T-helper 1 cell treated with Interleukin-12 subunit alpha and Interleukin-12 subunit beta and Interleukin-4 antibody, amounts not matched to agents 30 μg/mL and 1 μg/mL, for 36 hours (primary cell): ENCODE data around the gene PPP1R9A.

Source experiments
- H3K27ac Mint-ChIP-seq: one replicate; pipeline ENCODE4 v1.8.0; 2021; ENCODE audit warnings: mild to moderate bottlenecking, mixed read lengths
- H3K27me3 Mint-ChIP-seq: one replicate; pipeline ENCODE4 v1.8.0; 2021; ENCODE audit warnings: low read depth, mixed read lengths
- H3K36me3 Mint-ChIP-seq: one replicate; pipeline ENCODE4 v1.8.0; 2021; ENCODE audit warnings: low read depth, mixed read lengths
- H3K4me1 Mint-ChIP-seq: one replicate; pipeline ENCODE4 v1.8.0; 2021; ENCODE audit warnings: low read depth, mixed read lengths
- H3K4me3 Mint-ChIP-seq: one replicate; pipeline ENCODE4 v1.8.0; 2021; ENCODE audit warnings: mild to moderate bottlenecking, moderate library complexity, mixed read lengths
- H3K9me3 Mint-ChIP-seq: one replicate; pipeline ENCODE4 v1.8.0; 2021; ENCODE audit warnings: mixed read lengths

Gene PPP1R9A

DNA sequence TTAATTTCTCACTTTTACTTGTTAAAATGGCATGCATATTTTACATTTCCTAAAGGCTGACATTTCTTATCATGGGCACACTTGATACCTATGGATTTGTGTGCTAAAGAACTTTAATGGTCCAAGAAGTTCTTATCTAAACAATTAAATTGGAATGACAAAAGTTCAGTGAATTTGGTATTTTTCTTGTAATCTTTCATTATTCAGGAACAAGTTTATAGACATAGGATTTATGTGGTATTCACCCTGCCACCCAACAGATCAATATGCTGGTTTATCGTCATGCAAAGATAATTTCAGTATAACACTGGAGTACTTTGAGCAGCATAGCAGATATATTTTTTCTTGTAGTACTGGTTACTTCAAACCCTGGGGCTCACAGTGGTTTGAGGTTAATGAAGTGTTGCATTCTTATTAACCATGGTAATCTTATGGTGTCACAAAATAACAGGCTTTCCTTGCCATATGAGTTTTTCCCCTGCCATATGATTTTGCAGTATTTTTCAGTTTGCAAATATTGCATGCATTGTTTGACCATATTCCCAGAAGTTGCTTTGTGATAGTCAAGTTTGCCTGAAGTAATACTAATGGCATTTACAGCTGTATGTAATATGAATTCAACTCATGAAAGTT is 148.8 kb downstream of the PPP1R9A start:
- Mint-ChIP-seq H3K4me1 (no peaks in the 10 kb centered on the region), H3K4me3 (no peak overlapping the region), H3K27ac (no peak overlapping the region), H3K36me3 (no peaks in the 10 kb centered on the region), H3K27me3 (no peaks in the 10 kb centered on the region), H3K9me3 (no peaks in the 10 kb centered on the region)

DNA sequence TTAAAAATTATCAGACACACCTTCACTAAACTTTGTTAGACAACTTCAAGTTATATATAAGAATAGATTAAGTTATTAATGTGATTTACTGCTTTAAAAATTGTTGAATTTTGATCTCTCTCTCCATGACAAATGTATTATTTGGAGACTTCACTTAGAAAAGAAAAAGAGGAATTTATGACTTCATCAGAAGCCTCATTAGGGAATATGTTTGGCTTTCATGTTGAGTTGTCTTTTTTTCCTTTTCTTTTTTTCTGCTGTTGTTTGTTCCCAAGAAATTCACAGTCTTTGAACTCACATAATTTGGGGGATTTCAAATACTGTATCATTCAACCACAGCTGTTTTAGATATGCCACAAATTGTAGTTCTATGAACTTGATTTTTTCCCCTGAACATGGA is 149.5 kb downstream of the PPP1R9A start:
- no peaks in the 10 kb centered on the region for H3K4me1 Mint-ChIP-seq
- no peaks in the 10 kb centered on the region for H3K9me3 Mint-ChIP-seq
- H3K27me3 Mint-ChIP-seq: no peaks in the 10 kb centered on the region
- H3K36me3 Mint-ChIP-seq: no peaks in the 10 kb centered on the region
- no peak overlapping the region for H3K27ac Mint-ChIP-seq
- no peak overlapping the region for H3K4me3 Mint-ChIP-seq

DNA sequence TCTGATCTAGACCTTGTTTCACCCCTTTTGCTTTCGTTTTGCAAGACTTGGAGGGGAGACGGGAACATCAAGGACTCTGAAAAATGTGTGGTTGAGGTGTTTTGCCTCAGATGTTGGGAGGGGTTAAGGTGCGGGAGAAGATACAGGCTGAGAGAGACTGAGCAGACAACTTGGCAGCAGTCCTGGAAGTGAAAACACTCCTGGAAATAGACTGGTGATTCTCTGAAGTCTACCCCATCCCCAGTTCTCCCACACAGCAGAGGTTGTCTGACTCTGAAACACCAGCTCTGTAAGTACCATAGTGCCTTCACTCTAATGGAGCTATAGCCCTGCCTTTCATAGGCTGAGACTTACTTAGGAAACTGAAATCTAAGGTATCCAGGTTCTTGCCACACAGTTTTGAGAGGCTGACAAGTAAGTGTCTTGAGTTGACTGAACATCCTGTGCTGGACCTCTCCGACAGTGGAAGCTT is 152.5 kb downstream of the PPP1R9A start:
- no peaks in the 10 kb centered on the region for H3K36me3 Mint-ChIP-seq
- H3K27ac Mint-ChIP-seq: no peak overlapping the region
- no peak overlapping the region for H3K4me3 Mint-ChIP-seq
- no peaks in the 10 kb centered on the region for H3K27me3 Mint-ChIP-seq
- H3K4me1 Mint-ChIP-seq: no peaks in the 10 kb centered on the region
- no peaks in the 10 kb centered on the region for H3K9me3 Mint-ChIP-seq

DNA sequence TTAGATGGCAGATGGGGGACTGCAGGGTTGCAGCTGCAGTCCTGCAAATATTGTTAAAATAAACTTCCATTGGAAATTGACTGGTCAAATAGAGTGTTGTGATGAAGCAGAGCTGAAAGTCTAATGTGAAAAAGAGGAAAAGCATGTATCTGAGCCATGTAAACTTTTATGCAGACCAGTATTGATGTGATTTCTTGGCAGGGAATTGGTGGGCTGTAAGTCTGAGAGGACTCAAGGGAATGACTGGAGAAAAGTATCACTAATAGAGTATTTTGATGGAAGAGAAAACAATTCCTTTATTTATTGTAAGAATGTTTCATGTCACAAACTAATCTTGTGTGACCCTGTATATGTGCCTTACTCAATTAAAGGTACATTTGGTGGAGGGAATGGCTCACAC is 155.5 kb downstream of the PPP1R9A start:
- Mint-ChIP-seq H3K27me3 (no peaks in the 10 kb centered on the region), H3K9me3 (no peaks in the 10 kb centered on the region), H3K4me3 (no peak overlapping the region), H3K27ac (no peak overlapping the region), H3K4me1 (no peaks in the 10 kb centered on the region), H3K36me3 (no peaks in the 10 kb centered on the region)

GRCh38 chr7:95066737-95067530 is 159.5 kb downstream of the PPP1R9A start:
- H3K4me1 Mint-ChIP-seq: no peaks in the 10 kb centered on the region
- H3K27me3 Mint-ChIP-seq: no peaks in the 10 kb centered on the region
- no peak overlapping the region for H3K27ac Mint-ChIP-seq
- no peak overlapping the region for H3K4me3 Mint-ChIP-seq
- no peaks in the 10 kb centered on the region for H3K36me3 Mint-ChIP-seq
- H3K9me3 Mint-ChIP-seq: no peaks in the 10 kb centered on the region

DNA sequence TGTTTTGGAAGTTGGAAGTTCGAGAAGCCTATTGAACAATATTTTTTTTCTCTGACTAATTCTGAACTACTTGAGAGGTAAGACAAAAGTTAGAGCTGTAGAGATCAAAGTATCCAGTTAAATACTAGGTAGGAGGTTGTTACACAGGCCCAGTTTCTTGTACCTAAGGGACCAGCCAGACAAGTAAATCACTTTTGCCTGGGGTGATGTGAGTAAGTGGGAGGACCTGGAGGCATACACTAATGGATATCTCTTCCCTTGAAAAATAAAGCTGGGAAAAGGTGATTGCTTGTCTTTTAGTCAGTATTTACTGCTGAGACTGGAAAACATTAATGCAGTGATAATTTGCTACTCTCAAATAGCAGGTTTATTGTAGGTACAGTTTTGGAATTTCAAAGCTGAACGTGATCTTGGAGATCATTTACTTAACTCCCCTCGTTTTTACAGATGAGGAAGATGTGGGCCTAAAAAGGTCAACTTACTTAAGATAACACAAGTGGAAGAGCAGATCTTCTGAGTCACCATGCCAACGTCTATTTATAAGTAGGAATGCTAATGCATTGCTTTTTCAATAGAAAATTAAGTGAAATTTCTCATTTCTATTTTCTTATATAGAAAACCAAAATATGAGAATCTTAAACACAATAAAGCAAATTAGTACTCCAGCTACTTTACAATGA is 181.3 kb downstream of the PPP1R9A start:
- Mint-ChIP-seq H3K36me3 (no peaks in the 10 kb centered on the region), H3K27me3 (no peaks in the 10 kb centered on the region), H3K4me3 (no peak overlapping the region), H3K9me3 (no peaks in the 10 kb centered on the region), H3K4me1 (no peaks in the 10 kb centered on the region), H3K27ac (no peak overlapping the region)

- Mint-ChIP-seq H3K27ac (no peak overlapping the region), H3K36me3 (no peaks in the 10 kb centered on the region), H3K4me1 (no peaks in the 10 kb centered on the region), H3K27me3 (no peaks in the 10 kb centered on the region), H3K4me3 (no peak overlapping the region), H3K9me3 (no peaks in the 10 kb centered on the region)
Measured at GRCh38 chr7:95089414-95090315, 182.3 kb downstream of the PPP1R9A start.

- no peak overlapping the region for H3K4me3 Mint-ChIP-seq
- H3K36me3 Mint-ChIP-seq: no peaks in the 10 kb centered on the region
- no peaks in the 10 kb centered on the region for H3K27me3 Mint-ChIP-seq
- no peaks in the 10 kb centered on the region for H3K9me3 Mint-ChIP-seq
- no peak overlapping the region for H3K27ac Mint-ChIP-seq
- H3K4me1 Mint-ChIP-seq: no peaks in the 10 kb centered on the region
Measured at GRCh38 chr7:95092324-95092723, 184.9 kb downstream of the PPP1R9A start.

GRCh38 chr7:95095259-95095965 is 188.0 kb downstream of the PPP1R9A start:
- H3K36me3 Mint-ChIP-seq: no peaks in the 10 kb centered on the region
- no peaks in the 10 kb centered on the region for H3K4me1 Mint-ChIP-seq
- H3K4me3 Mint-ChIP-seq: no peak overlapping the region
- H3K27ac Mint-ChIP-seq: no peak overlapping the region
- H3K9me3 Mint-ChIP-seq: no peaks in the 10 kb centered on the region
- H3K27me3 Mint-ChIP-seq: no peaks in the 10 kb centered on the region

DNA sequence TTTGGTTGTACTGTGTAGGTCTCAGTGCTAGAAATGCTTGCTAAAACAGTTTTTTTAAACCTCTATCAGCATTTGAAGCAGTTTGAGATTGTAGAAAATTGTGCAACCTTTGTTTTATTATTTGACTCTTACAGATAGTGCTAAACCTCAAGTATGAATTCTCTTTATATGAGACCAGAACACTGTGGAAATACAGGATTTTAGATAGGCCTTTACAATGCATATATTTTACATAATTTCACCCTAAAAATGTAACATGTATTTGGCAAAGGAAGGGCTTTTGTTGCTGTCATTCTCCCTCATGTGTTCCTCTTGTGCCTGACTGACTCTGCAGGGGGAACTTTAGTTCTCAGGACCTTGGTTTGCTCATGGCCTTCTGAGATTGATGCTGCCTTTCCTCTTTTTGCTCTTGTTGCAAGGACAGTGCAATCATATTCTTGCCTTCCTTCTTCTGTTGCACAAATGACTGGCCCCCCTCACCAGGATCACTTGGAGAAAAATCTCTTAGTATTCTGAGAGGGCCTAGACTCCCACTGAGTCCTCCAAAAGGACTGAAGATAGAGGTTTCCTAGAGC is 188.7 kb downstream of the PPP1R9A start:
- no peaks in the 10 kb centered on the region for H3K27me3 Mint-ChIP-seq
- no peaks in the 10 kb centered on the region for H3K9me3 Mint-ChIP-seq
- no peak overlapping the region for H3K4me3 Mint-ChIP-seq

GRCh38 chr7:95097291-95097690 is 189.9 kb downstream of the PPP1R9A start:
- Mint-ChIP-seq H3K27ac (no peak overlapping the region), H3K4me3 (no peak overlapping the region), H3K27me3 (no peaks in the 10 kb centered on the region), H3K36me3 (no peaks in the 10 kb centered on the region), H3K4me1 (no peaks in the 10 kb centered on the region), H3K9me3 (no peaks in the 10 kb centered on the region)

More for the DNA sequence above, 188.7 kb downstream of the PPP1R9A start:
- Mint-ChIP-seq H3K36me3 (no peaks in the 10 kb centered on the region), H3K27ac (no peak overlapping the region), H3K4me1 (no peaks in the 10 kb centered on the region)

- H3K4me3 Mint-ChIP-seq: no peak overlapping the region
- no peak overlapping the region for H3K27ac Mint-ChIP-seq
- no peaks in the 10 kb centered on the region for H3K36me3 Mint-ChIP-seq
- no peaks in the 10 kb centered on the region for H3K27me3 Mint-ChIP-seq
- H3K4me1 Mint-ChIP-seq: no peaks in the 10 kb centered on the region
- H3K9me3 Mint-ChIP-seq: no peaks in the 10 kb centered on the region
Measured at GRCh38 chr7:95097851-95098250, 190.5 kb downstream of the PPP1R9A start.

DNA sequence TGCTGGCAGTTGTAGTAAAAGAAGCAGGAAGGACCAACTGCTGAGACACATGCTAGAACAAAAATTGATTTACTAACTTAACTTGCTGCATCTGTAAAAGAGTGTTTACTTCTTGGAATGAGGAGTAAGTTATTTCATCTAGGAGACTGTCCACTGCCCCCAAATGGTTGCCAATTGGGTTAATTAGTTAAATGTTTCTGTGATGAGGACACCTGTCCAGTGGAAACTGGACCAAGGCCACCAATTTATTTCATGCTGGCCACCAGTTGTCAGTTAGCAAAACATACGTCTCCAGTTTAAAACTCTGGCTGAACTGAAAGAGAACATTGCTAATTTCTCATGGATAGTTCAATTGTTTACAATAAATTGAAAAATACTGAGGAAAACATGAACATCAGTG is 191.7 kb downstream of the PPP1R9A start:
- no peaks in the 10 kb centered on the region for H3K4me1 Mint-ChIP-seq
- no peak overlapping the region for H3K4me3 Mint-ChIP-seq
- no peaks in the 10 kb centered on the region for H3K36me3 Mint-ChIP-seq
- H3K27ac Mint-ChIP-seq: no peak overlapping the region
- H3K27me3 Mint-ChIP-seq: no peaks in the 10 kb centered on the region
- no peaks in the 10 kb centered on the region for H3K9me3 Mint-ChIP-seq
